HUDEP-2 (cell line): ENCODE results near the gene MIGA1.
A peak's percentile ranks its signal among the peaks of the same experiment; 100 is the strongest.

Source experiments
- DNase-seq, 76 experiments: peaks; one replicate each; lab custom pipeline; 2025; ENCODE audit not compliant: unreplicated experiment in 76 of 76; lab: John Stamatoyannopoulos, UW

MIGA1 gene

GRCh38 chr1:77841574-77841973 is 62.1 kb downstream of the MIGA1 start:
- DNase-seq, result no peak

GRCh38 chr1:77845951-77846350 is 66.5 kb downstream of the MIGA1 start:
- DNase-seq, result no peak

- no peak for DNase-seq
These were observed 67.5 kb downstream of the MIGA1 start for GRCh38 chr1:77846966-77847365.

- no peak for DNase-seq
These were observed 68.2 kb downstream of the MIGA1 start for GRCh38 chr1:77847621-77848080.

- DNase-seq, result no peak
These were observed 70.6 kb downstream of the MIGA1 start for GRCh38 chr1:77850082-77850481.

GRCh38 chr1:77857552-77857951 is 78.1 kb downstream of the MIGA1 start:
- DNase-seq, result no peak

GRCh38 chr1:77858725-77859124 is 79.3 kb downstream of the MIGA1 start:
- no peak for DNase-seq

- no peak for DNase-seq
These were observed 79.8 kb downstream of the MIGA1 start for GRCh38 chr1:77859248-77859647.

- DNase-seq, result no peak
These were observed 86.8 kb downstream of the MIGA1 start for GRCh38 chr1:77866296-77866695.

- no peak for DNase-seq
These were observed 93.2 kb downstream of the MIGA1 start for GRCh38 chr1:77872645-77873044.

- DNase-seq, result no peak
These were observed 94.0 kb downstream of the MIGA1 start for GRCh38 chr1:77873461-77873860.

GRCh38 chr1:77874804-77875445 is 95.5 kb downstream of the MIGA1 start:
- DNase-seq, result no peak

GRCh38 chr1:77876884-77877283 is 97.4 kb downstream of the MIGA1 start:
- no peak for DNase-seq

- no peak for DNase-seq
These were observed 101.6 kb downstream of the MIGA1 start for GRCh38 chr1:77881061-77881460.

GRCh38 chr1:77882411-77882810 is 103.0 kb downstream of the MIGA1 start:
- DNase-seq, result no peak

GRCh38 chr1:77888081-77888780 is 108.8 kb downstream of the MIGA1 start, which contains the start of gene NEXN:
Gene NEXN, plus strand, starts transcription at chr1:77888624. Its CDS starts 27,483 bp downstream, at chr1:77916107.
- DNase-seq, result peak in 2 of 76 experiments; percentile 6 to 8

GRCh38 chr1:77888781-77889642 is 109.6 kb downstream of the MIGA1 start:
- DNase-seq, result peak in 5 of 76 experiments; percentile 4 to 18 (median 7)

GRCh38 chr1:77889671-77890070 is 110.2 kb downstream of the MIGA1 start:
- no peak for DNase-seq

GRCh38 chr1:77891200-77891599 is 111.8 kb downstream of the MIGA1 start:
- no peak for DNase-seq

GRCh38 chr1:77899647-77900320 is 120.3 kb downstream of the MIGA1 start:
- no peak for DNase-seq
